G401.6 (cell line): ENCODE data around the gene BLTP1.
A peak's percentile ranks its signal among the peaks of the same experiment; 100 is the strongest.
"Not testable (repeated sequence)": the region's sequence is repeated elsewhere in the genome, so short reads cannot be mapped to it uniquely, and the experiment has no call there.

Experiments
- FAIRE-seq: peaks from 2 replicates; lab custom pipeline; 2012; peaks lifted over from hg19 to GRCh38; lab: Jason Lieb, UNC

Gene BLTP1, protein sequence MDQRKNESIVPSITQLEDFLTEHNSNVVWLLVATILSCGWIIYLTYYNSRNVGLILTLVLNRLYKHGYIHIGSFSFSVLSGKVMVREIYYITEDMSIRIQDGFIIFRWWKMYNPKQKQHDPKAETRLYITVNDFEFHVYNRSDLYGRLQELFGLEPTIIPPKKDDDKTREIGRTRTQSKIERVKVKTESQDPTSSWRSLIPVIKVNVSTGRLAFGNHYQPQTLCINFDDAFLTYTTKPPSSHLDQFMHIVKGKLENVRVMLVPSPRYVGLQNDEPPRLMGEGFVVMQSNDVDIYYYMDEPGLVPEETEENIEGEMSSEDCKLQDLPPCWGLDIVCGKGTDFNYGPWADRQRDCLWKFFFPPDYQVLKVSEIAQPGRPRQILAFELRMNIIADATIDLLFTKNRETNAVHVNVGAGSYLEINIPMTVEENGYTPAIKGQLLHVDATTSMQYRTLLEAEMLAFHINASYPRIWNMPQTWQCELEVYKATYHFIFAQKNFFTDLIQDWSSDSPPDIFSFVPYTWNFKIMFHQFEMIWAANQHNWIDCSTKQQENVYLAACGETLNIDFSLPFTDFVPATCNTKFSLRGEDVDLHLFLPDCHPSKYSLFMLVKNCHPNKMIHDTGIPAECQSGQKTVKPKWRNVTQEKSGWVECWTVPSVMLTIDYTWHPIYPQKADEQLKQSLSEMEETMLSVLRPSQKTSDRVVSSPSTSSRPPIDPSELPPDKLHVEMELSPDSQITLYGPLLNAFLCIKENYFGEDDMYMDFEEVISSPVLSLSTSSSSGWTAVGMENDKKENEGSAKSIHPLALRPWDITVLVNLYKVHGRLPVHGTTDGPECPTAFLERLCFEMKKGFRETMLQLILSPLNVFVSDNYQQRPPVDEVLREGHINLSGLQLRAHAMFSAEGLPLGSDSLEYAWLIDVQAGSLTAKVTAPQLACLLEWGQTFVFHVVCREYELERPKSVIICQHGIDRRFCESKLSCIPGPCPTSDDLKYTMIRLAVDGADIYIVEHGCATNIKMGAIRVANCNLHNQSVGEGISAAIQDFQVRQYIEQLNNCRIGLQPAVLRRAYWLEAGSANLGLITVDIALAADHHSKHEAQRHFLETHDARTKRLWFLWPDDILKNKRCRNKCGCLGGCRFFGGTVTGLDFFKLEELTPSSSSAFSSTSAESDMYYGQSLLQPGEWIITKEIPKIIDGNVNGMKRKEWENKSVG (N-terminal part only)

DNA sequence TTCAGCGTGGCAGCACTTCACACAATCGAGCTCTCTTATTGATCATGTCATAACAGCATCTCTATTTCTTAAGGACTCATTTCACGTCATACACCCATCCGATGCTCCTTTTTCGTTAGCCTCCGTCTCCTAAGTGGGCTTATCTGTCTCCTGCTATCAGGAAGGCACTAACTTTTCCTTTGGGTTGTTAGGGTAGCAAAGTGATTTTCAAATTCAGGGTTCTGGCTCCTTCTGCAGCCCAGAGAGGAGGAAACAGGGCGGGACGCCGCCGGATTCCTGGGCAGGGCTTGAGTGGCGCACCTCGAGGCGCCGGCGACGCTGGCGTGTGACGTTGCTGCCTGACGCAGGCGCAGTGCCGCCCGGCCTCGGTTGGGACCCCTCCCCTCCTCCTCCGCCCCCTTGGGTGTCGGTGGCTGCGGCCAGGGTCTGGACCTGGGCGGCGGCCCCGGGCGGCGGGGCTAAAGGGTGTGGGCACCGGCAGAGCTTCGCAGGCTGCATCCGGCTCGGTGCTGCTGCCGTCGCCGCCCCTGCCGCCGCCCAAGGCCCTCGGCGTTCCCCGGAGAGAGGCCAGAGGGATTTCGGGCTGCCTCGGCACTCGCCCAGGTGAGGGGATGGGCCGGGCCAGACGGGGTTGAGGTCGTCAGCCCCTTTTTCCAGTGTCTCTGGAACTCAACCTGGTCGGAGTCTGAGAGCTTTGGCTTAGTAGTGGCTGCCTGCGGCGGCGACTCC is at the start of gene BLTP1:
BLTP1 (plus strand) TSS at position 350 of the 729 bp plus-strand sequence. CDS start 18,317 bp downstream, outside the sequence.
- FAIRE-seq = peak; percentile 61

DNA sequence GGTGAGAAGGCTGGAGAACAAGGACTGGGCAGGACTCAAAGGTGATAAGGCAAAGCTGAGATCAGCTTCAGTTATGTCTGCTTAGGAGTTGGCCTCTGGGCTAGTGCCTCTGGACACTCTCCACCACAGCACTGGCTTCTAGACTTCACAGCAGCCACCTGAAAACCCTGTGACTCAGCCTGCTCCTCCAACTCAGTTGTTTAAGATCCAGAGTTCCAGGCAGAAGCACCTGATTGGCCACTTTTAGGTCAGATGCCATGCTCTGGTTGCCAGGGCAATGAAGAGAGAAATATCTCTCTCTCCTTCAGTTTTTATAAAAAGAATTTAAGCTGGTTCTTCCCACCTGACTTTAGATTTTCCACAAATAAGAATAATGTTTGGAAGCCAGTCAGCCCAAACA is 47.9 kb upstream of the BLTP1 start:
- FAIRE-seq = no peak

DNA sequence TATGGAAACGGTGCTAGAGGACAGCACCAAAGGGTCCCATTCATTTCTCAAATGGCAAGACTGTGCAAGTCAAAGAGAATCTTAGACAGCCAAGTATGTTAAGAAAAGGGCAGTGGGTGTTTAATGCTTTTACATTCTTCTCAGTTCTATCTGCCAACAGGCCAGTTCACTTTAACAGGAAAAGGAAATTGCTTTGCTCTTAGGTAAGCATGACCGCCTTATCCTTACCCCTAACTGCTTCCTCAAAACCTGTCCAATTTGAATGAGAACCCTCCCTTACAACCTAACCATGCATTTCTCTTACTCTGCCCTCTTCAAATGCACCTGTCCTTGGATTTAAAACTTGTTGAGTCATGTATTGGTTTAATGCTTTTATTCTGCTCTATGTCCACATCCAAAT is 44.5 kb upstream of the BLTP1 start:
- no peak for FAIRE-seq

DNA sequence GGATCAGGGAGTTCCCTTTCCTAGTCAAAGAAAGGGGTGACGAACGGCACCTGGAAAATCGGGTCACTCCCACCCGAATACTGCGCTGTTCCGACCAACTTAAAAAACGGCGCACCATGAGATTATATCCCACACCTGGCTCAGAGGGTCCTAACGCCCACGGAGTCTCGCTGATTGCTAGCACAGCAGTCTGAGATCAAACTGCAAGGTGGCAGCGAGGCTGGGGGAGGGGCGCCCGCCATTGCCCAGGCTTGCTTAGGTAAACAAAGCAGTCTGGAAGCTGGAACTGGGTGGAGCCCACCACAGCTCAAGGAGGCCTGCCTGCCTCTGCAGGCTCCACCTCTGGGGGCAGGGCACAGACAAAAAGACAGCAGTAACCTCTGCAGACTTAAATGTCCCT is 41.8 kb upstream of the BLTP1 start:
- not testable (repeated sequence) for FAIRE-seq

DNA sequence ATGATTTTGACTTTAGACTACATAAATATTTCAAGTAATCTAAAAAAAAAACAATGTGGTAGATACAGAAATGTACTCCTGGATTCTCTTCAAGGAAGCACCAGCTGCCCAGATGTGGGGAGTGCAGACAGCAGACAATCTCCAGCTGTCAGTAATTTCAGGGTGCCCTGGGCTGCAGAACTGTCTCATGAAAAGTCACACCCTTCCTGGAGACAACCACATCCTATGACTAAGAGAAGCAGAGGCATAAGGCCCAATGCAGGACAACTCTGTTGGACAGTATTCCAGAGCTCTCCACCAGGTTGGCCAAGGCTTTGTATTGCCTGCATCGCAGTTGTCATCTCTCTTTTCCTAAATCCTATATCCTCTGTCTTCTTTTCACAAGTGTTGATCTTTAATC is 34.4 kb upstream of the BLTP1 start:
- no peak for FAIRE-seq

DNA sequence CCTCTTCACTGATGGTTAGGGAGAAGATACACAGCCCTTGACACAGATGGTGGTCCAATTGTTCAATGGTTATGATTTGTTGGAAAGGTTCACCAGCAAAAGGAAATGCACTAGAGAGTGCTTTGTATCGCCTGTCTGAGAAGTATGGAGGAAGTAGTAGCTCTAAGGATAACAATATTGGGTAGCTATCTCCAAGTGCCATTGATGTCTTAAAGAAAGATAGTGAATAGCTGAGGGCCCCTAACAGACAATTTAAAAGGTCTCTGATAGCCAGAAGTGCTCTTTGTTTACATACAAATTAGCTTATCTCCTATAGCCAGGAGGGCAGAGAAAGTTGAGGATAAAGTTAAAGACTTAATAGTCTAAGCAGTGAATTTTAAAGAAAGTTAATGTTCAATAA is 33.9 kb upstream of the BLTP1 start:
- no peak for FAIRE-seq

DNA sequence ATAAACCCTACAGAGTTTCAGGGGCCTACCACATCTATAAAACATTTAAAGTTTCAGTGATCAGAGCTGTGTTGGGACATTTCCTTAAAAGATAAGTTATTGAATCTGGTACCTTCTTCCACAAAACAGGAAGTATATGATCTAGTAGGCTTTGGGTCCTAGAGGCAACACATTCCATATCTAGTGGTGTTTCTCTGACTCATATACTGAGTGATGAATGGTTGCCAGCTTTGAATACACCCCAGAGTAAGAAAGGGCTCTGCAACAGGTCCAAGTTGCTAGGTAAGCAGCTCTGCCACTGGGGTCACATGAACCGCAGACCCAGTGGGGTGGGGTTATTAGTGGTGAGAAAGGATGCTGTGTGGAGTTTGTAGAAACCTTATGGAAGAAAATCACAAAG is 32.4 kb upstream of the BLTP1 start:
- no peak for FAIRE-seq

DNA sequence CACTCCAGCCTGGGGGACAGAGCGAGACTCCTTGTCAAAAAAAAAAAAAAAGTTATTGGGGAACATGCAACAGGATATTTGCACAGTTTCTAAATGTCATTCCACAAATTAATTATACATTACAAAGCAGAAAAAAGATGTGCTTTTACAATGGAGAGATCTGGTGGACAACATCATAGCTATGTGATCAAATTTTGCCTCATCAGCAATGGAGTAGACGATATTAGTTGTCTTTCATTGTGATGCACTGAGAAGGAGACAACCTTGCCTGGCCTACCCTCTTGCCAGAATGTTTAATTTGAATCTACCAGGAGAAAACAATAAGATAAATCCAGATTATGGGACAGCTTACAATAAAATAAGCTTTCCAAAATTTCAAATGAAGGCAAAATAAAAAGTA is 30.5 kb upstream of the BLTP1 start:
- no peak for FAIRE-seq

DNA sequence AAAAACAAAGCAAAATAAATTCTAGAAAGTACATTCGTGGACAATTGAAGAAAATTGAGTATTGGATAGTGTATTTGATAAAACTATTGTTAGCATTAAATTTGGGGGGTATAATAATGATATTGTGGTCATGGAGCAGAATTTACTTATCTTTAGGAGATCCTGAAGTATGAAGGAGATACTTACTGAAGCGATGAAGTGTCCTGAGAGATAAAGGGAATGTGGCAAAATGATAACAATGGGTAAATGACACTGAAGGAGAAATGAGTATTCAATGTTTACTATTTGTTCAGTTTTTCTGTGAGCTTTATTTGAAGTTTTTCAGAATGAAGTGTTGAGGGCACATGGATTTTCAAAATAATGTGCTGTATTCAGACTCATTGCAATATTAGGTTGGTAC is 30.0 kb upstream of the BLTP1 start:
- FAIRE-seq = no peak

DNA sequence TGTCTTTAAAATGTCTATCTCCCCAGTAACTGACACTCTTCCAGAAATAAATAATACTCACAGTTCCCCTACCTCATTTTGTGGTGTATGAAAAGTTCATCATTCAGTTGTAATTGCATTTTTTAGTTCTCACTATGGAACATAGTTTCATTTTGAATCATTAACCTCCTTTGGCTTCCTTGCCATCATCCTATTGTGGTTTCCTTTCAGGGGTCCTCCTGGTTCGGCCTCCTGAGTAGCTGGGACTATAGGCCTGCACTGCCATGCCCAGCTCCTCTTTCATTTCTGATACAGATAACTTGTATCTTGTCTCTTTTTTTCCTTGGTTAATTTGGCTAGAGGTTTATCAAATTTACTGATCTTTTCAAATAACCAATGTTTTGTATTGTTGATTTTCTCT is 23.1 kb upstream of the BLTP1 start:
- no peak for FAIRE-seq

DNA sequence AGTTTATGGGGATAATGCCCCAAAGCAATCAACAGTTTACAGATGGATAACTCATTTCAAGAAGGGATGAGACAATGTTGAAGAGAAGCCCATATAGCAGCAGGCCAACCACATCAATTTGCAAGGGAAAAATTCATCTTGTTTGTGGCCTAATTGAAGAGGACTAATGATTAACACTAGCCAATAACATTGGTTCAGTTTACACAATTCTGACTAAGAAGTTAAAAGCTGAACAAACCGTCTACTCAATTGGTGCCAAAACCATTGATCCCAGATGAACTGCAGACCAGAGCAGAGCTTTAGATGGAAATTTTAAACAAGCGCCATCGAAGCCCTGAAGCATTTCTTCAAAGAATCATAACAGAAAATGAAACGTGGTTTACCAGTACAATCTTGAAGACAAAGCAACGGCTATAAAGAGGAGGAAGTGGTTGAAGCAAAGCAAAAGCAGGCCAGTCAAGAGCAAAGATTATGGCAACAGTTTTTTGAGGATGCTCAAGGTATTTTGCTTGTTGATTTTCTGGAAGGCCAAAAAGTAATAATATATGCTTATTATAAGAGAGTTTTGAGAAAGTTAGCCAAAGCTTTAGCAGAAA is 20.5 kb upstream of the BLTP1 start:
- no peak for FAIRE-seq

DNA sequence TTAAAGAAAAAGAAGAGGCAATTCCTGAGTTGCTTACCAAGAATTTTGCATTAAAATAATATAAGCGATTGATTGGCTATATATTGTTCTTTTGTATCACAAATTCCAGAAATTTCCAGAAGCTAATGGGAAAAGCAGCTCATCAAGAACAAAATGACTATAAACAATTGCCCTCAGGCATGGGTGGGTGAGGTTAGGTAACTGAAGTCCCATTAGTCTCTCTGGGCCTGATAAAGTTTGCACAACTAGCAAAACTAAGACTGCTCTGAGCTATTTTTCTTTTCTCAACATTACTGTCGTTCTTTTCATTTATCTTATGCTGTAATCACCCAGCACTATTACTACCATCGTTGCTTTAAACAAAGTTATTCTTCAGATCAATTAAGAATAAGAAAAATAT is 19.2 kb upstream of the BLTP1 start:
- no peak for FAIRE-seq

DNA sequence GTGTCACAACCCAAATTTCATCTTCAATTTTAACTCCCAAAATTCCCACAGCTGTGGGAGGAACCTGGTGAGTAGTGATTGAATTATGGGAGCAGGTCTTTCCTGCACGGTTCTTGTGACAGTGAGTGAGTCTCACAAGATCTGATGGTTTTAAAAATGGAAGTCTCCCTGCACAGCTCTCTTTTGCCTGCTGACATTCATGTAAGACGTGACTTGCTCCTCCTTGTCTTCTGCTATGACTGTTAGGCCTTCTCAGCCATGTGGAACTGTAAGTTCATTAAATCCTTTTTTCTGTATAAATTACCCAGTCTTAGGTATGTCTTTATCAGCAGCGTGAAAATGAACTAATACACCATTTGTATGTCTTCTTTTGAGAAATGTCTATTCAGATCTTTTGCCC is 13.0 kb upstream of the BLTP1 start:
- no peak for FAIRE-seq

DNA sequence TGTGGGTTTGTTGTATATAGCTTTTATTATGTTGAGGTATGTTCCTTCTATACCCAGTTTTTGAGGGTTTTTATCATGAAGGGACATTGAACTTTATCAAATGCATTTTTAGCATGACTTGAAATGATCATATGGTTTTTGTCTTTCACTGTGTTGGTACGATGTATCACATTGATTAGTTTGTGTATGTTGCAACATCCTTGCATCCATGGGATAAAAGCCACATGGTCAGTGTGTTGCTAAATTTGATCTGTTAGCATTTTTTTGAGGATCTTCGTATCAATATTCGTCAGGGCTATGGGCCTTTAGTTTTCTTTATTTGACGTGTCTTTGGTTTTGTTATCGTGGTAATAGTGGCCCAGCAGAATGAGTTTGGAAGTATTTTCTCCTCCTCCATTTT is 11.3 kb upstream of the BLTP1 start:
- no peak for FAIRE-seq

DNA sequence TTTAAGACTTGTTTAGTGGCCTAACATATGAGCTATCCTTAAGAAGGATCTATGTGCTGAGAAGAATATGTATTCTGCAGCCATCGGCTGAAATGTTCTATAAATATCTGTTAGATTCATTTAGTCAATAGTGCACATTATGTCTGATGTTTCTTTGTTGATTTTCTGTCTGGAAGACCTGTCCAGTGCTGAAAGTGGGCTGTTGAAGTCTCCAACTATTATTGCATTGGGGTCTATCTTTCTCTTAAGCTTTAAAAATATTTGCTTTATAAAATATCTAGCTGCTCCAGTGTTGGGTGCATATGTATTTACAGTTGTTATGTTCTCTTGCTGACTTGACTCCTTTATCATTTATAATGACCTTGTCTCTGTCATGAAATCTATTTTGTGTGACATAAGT is 9.4 kb upstream of the BLTP1 start:
- FAIRE-seq = no peak

DNA sequence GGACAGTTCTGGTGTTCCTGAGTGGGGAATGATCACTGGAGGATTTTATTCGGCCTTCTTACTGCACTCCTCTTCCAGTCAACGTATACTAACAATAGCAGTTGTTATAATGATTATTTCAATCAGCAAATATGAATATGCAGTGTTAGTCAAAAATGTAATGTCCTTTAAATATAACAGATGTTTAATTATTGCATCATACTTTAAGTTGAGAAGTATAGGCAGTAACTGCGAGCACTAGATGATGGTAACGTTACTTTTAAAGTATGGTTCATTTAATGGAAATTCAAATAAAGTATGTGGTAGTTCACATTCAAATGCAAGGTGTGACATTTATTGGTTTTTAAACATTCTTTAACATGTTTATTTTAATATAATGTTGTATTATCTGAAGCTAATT is 5.5 kb upstream of the BLTP1 start:
- FAIRE-seq = peak; percentile 19

DNA sequence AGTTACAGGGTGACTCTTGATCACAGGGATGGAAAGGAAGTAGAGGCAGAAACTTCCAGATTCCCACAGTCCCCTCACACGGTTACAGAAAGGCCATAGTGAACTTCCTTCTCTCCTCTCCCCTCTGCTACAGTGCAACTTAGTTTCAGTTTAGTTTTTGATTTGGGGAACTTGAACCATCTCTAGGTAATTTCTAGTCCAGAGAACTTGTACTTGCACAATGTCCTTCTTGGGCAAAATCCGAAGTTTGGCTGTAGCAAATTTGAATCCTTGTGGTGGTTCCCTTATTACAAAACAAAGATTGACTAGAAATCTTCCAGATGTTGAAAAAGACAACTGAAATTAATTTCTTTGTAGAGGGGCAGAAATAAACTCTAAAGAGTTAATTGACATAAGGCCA is 1.2 kb upstream of the BLTP1 start:
- FAIRE-seq = no peak

DNA sequence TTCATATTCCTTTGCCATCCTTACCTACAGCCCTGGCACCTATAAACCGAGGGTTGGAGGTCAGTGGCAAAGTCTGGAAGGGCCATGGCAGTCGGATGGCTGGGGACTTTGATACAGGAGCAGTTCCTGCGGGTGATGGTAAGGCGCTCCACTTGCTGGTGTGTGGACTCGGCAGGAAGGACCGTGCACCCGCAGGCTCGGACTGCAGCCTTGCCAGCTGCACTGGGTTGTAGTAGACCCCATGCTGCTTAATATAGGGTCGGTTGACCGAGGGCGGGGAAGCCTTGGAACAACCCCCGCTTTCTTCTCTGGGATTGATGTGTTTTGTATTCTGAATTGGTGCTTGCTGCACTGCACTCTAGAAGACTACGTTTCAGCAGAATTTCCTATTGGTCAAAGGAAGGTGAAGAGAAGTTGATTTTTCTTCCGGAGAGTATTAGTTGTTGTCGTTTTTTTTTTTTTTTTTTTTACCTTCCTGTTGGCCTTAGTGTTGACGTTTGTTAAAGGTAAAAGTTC is 638 bp downstream of the BLTP1 start:
- FAIRE-seq = no peak

DNA sequence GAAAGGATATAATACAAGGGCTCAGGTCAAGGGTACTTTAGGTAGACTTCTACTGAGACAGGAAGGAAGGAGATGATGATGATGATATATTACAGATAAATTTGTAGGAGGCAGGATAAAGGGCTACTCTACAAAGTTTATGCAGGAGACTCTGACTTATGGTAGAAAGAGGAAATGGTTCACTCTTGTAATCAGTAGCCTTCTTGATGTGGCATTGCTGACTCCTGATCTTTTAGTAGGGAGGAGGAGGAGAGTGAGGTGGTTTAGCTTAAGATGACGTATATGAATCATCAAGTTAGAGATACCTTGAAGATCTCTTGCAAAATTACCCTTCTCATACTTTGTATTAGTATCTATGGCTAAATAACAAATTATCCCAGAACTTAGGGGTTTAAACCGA is 4.7 kb downstream of the BLTP1 start:
- no peak for FAIRE-seq

DNA sequence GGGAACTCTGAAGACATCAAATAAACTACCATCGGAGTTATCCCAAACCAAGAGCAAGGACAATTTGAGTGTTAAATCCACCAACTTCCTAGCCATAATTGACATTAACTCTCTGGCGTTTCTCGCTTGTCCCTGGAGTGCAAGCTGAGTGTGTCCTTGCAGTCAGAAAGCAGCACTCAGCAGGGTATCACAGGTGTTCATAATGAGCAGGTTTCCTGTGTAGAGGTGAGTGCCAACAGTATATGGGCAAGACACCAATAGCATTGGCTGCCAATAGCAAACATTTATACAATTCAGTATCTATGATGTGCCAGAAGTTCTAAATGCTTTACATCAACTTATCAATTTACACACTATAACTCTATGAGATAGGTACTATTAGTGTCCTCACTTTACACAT is 11.2 kb downstream of the BLTP1 start:
- no peak for FAIRE-seq

DNA sequence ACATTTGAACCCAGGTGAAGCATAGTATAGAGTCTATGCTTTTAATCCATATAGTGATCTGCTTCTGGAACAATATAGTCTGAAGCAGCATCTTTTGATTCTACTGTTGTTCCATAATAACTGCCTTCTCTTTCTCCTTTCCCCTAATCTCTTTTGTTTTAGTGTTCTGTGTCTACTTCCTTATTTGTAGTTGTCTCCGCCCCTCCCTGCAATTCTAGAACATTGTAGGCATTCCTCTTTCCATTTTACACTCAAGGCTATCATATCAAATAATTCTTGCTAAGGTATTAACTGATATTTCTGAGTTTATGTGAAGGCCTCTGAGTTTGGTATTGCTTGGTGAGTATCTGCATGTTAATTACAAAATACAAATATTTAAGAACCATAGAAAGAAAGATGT is 11.6 kb downstream of the BLTP1 start:
- FAIRE-seq = no peak

DNA sequence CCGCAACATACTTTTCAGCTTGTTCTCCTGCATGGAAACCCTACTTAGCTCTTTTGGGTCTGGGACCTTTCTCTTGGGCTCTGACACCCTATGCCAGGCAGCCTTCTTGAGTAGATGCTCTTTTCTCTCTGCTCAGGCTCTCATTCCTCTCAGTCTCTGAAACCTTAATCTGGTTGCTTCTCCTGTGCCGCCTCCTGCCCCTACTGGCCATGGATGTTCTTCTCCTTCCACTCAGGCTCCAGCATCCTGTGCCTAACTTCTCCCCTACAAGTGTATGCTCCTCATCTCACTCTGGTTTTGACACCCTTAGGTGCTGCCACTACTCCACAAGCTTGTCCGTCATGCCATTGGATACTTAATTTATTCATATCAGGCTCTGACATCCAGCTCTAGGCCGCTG is 15.2 kb downstream of the BLTP1 start:
- no peak for FAIRE-seq
